Activated CD8-positive, alpha-beta memory T cell treated with anti-CD3 and anti-CD28 coated beads for 1 hour (primary cell): ENCODE data around the gene FAM222A.

Experiments
- DNase-seq, 2 donors: peaks; one replicate each; pipeline ENCODE4 v3.0.0-alpha.2; 2020; ENCODE audit warnings: low read depth in 1 of 2; ENCODE audit errors: extremely low read depth in 1 of 2

FAM222A gene

DNA sequence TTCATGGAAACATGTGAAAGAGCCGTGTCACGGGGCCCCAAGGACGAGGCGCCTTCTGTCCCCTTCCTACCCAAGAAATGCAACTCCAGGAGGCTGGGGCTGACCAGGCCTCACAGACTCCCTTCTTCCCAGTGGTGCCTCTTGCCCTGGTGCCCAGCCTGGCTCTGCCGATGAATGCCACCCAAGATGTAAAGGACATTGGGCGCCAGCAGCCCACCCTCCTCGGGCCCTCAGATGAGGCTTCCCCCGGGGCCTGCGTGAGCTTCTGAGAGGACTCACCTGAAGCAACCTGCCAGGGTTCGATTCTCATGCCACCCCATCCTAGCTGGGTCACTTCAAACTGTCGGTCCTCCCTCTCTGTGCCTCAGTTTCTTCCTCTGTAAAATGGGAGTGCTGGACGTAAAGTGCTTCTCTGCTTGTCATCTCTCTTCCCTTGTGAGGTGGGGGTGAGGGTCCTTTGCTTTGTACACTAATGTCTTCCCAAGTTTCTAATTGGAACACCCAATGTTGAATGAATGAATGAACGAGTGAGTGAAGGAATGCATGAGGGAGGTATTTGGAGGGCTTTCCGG is 10.8 kb downstream of the FAM222A start:
- DNase-seq = no peak

- DNase-seq = no peak
Observed at GRCh38 chr12:109725321-109726105, 11.9 kb downstream of the FAM222A start.

- DNase-seq = no peak
Observed at GRCh38 chr12:109726106-109726497, 12.5 kb downstream of the FAM222A start.

GRCh38 chr12:109726511-109727038 is 12.9 kb downstream of the FAM222A start:
- DNase-seq = no peak

DNA sequence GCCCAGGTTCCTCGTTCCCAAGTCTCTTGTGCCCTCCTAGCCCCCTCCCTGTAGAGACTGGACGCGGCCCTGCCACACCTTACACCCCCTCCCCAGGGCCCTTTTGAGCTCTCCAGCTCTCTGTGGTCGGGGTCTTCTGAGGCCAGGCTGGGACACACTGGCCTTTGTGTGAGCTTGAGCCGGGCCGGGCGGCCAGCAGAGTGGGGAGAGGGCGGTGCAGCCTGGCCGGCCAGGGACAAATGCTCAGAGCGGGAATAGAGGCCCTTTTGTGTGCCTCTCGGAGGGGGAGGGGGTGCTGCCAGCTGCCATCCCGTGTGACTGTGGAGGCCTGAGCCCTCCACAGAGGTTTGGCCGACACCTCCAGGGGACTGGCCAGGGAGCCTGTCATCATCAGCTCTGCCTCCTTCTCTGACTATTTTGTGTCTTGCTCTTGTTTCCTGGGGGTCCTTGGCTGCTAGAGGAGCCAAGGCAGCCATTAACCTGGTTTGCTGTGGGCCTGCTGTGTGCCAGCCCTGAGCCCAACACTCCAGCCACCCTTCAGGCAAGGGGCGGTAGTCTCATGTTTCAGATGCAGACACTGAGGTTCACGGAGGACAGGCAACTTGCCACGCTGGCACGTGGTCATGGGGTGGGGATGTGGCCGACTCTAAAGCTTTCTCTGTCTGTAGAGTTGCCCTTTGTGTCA is 13.6 kb downstream of the FAM222A start:
- DNase-seq = no peak

GRCh38 chr12:109727746-109728726 is 14.4 kb downstream of the FAM222A start:
- DNase-seq = no peak

DNA sequence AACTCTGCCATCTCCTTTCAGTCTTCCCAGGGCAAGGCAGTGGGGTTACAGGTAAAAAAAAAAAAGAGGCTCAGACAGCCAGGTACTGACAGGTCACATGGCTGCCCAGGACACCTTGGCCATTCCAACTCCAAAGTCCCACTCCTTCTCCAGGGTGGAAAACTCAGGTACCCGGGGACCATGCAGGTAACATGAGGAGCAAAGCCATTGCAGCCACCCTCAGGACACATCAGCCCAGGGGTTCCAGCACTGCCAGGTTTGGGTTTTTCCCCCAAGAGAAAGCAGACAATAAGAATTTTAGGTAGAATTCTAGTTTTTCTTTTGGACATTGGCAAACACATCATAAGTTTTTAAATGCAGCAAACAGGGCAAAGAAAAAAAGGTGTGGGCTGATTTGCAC is 15.3 kb downstream of the FAM222A start:
- no peak for DNase-seq

GRCh38 chr12:109729371-109729781 is 15.8 kb downstream of the FAM222A start:
- no peak for DNase-seq

- DNase-seq = no peak
Observed at GRCh38 chr12:109729801-109730200, 16.2 kb downstream of the FAM222A start.

DNA sequence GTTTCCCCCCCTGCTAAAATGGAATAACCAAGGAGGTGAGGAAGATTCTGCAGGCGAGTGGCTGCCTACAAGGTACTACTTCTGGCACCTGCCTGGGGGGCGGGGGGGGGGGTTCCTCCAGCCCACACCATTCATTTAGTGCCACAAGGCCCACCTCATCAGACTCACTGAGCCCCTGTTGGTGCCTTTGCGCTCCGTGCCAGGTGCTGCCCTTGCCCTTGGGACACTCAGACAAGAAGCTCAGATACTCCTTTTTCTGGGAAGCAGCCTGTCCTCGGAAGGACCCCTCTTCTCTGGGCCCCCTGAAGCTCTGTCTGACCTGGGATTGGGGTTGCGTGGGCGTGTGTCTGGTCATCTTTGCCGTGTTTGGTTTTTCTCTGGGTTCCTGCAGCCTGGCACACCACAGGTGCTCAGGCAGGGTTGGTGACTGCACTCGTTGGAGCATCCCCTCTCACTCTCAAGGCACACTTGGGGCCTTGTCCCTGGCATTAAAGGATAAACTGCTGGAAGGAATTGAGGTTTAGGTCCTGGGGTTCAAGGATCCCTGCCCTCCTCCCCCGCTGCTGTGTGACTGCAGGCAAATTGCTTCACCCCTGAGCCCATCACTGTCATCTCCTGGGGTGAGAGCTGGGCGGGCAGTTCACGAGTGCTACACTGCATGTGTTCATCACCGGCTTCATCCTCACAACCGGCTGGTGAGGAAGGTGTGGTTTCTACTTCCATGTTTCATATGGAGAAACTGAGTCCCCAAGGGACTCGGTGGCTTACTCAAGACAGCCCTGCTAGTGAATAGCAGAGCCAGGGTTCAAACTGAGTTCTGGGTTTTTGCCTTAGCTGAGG is 16.9 kb downstream of the FAM222A start:
- no peak for DNase-seq

GRCh38 chr12:109731231-109731731 is 17.7 kb downstream of the FAM222A start:
- DNase-seq = no peak

DNA sequence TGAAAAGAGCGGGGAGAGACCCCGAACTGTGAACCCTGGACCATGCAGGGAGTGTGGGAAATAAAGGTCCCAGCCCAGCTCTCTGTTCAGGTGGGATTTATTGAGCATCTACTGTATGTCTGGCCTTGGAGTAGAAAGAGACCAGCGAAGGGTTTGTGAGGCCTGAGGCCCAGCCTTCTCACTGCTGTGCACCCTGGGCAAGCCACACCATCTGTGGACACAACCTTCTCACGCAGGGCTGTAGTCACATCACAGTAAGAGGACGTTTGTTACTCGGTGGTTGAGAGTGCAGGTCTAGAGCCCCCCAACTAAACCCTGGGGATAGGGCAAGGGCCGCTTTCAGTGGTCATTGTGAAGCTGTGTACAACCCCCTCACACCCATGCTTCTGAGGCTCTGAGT is 18.2 kb downstream of the FAM222A start:
- no peak for DNase-seq

- DNase-seq = no peak
Observed at GRCh38 chr12:109732321-109733305, 19.0 kb downstream of the FAM222A start.

GRCh38 chr12:109734219-109735000 is 20.8 kb downstream of the FAM222A start:
- DNase-seq = no peak

- DNase-seq = no peak
Observed at GRCh38 chr12:109735051-109735521, 21.5 kb downstream of the FAM222A start.

DNA sequence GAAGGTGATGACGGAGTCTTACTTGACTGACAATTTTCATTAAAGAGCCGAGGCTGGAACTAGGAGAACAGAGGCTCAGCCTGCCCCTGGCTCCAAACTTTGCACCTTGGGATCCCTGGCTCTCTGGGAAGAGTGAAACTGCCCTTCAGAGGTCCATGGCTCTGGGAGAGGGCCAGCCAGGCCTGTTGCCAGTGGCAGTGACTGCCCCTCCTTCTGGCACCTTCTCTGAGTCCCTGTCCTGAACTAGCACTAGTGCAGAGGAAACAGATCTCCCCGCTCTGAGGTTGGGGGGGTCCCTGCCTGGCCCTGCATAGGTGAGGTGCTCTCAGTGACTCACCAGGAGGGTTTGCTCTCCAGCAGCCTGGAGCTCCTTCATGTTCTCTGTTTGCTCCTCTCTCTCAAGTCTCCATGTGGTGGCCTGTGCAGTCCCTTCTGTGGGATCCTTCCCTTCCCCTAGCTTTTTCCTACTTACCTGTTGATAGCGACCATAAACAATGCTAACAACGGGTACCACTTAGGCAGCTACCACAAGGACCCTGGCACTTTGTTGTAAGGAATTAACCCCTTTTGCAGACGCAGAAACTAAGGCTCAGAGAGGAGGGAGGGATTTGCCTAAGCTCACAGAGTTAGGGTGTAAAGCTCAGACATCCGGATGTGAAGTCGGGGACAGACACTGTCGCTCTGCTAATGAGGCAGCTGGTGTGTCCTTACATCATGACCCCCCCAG is 22.4 kb downstream of the FAM222A start:
- no peak for DNase-seq
